ENCODE measurements around the gene MMP1. TPM values are rescaled to one million over a fixed set of nuclear protein-coding genes. Genes with fewer than 3 reads are reported as not detected.
A peak's percentile ranks its signal among the peaks of the same experiment; 100 is the strongest.

The MMP1 gene
- total and polyA plus RNA-seq, 4 donors = 0.06 to 0.09 TPM; not detected in 2

DNA sequence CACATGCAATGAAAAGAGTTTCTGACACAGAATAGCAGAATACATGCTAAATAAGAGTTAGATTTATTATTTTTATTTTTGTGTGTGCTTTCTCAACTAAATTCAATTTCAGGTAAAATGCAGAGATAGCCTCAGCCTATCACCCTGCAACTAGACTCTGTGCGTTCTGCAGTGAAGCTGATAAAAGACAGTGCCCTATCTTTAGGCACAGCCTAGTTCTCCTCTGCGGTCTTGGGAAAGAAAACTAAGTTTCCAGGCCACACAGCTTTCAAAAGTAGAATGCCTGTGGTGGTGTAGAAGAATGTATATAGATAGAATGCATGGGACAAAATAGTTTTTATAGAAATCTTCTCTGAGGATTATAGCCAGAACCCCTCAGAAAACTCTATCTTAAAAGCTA, 12.0 kb upstream of the MMP1 start (continued):
- no peak for TF ChIP-seq FOXA1 (IDR thresholded peaks at IDR 0.05)

DNA sequence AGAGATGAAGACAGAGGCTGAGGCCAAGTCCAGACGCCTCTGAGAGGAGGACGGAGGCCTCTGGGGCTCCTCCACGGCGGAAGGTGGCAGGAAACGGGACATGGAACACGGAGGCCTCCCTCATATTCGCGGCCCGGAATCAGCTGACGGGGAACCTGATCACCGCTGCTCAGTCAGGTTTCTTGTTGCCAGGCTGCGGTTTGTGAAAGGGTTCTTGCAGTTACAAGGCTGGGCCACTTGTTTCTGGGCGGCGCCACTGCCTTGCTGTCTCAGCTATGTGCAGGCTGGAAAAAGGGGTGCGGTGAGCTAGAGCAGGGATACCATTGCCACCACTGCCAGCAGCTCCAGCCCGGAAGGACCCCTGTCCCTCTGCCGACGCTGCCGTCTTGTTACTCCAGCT, 10.0 kb upstream of the MMP1 start:
- Histone ChIP-seq H3K36me3 (ENCODE audit: control insufficient read depth in 4 of 4, insufficient read depth in 3 of 4, low read depth in 1 of 4, low read length in 3 of 4) (no peaks in the 10 kb centered on the region), H3K27ac (ENCODE audit: low read depth in 1 of 2, low read length in 2 of 2) (no peak overlapping the region), H3K27me3 (ENCODE audit: control insufficient read depth in 4 of 4, insufficient read depth in 4 of 4, low read length in 3 of 4) (no peaks in the 10 kb centered on the region), H3K4me1 (ENCODE audit: control insufficient read depth in 4 of 4, insufficient read depth in 4 of 4, low read length in 3 of 4) (no peaks in the 10 kb centered on the region), H3K4me3 (ENCODE audit: low read depth in 1 of 3, low read length in 3 of 3) (no peak overlapping the region), H3K9ac (ENCODE audit: low read depth in 1 of 2, low read length in 2 of 2) (no peak overlapping the region), H3K9me3 (ENCODE audit: control insufficient read depth in 4 of 4, low read length in 3 of 4) (no peaks in the 10 kb centered on the region)
- WGBS = 42% methylated on average over 19 of the region's 19 CpGs
- TF ChIP-seq HNF4A (conservative IDR thresholded peaks at IDR 0.05) = no peak
- TF ChIP-seq, protein P1, sequence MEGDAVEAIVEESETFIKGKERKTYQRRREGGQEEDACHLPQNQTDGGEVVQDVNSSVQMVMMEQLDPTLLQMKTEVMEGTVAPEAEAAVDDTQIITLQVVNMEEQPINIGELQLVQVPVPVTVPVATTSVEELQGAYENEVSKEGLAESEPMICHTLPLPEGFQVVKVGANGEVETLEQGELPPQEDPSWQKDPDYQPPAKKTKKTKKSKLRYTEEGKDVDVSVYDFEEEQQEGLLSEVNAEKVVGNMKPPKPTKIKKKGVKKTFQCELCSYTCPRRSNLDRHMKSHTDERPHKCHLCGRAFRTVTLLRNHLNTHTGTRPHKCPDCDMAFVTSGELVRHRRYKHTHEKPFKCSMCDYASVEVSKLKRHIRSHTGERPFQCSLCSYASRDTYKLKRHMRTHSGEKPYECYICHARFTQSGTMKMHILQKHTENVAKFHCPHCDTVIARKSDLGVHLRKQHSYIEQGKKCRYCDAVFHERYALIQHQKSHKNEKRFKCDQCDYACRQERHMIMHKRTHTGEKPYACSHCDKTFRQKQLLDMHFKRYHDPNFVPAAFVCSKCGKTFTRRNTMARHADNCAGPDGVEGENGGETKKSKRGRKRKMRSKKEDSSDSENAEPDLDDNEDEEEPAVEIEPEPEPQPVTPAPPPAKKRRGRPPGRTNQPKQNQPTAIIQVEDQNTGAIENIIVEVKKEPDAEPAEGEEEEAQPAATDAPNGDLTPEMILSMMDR (IDR thresholded peaks at IDR 0.05; ENCODE audit: low read depth, low read length, missing input control) = peak; percentile 6
- TF ChIP-seq, protein P2, sequence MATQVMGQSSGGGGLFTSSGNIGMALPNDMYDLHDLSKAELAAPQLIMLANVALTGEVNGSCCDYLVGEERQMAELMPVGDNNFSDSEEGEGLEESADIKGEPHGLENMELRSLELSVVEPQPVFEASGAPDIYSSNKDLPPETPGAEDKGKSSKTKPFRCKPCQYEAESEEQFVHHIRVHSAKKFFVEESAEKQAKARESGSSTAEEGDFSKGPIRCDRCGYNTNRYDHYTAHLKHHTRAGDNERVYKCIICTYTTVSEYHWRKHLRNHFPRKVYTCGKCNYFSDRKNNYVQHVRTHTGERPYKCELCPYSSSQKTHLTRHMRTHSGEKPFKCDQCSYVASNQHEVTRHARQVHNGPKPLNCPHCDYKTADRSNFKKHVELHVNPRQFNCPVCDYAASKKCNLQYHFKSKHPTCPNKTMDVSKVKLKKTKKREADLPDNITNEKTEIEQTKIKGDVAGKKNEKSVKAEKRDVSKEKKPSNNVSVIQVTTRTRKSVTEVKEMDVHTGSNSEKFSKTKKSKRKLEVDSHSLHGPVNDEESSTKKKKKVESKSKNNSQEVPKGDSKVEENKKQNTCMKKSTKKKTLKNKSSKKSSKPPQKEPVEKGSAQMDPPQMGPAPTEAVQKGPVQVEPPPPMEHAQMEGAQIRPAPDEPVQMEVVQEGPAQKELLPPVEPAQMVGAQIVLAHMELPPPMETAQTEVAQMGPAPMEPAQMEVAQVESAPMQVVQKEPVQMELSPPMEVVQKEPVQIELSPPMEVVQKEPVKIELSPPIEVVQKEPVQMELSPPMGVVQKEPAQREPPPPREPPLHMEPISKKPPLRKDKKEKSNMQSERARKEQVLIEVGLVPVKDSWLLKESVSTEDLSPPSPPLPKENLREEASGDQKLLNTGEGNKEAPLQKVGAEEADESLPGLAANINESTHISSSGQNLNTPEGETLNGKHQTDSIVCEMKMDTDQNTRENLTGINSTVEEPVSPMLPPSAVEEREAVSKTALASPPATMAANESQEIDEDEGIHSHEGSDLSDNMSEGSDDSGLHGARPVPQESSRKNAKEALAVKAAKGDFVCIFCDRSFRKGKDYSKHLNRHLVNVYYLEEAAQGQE (IDR thresholded peaks at IDR 0.05) = no peak
- DNase-seq (ENCODE audit: low spot score) = peak; percentile 39

DNA sequence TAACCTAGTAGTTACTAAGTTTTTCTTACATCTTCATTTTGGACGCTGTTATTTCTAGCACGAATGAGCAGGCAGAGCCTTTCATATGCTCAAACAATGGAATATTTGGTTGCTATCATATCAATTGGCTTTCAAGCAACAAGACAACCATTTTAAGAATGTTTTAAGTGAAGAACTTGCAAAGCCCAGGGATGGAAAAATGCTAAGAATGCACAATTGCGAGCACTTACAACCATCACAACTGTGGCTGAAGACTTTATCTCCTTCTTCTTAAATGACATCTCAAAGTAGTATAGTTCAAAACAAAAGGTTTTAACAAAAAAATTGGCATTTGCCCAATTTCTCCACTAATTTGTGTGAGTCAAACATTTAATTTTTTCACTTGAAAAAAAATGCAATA, 8.3 kb upstream of the MMP1 start:
- Histone ChIP-seq H3K9me3 (ENCODE audit: control insufficient read depth in 4 of 4, low read length in 3 of 4) (no peaks in the 10 kb centered on the region), H3K36me3 (ENCODE audit: control insufficient read depth in 4 of 4, insufficient read depth in 3 of 4, low read depth in 1 of 4, low read length in 3 of 4) (no peaks in the 10 kb centered on the region), H3K4me1 (ENCODE audit: control insufficient read depth in 4 of 4, insufficient read depth in 4 of 4, low read length in 3 of 4) (no peaks in the 10 kb centered on the region), H3K27ac (ENCODE audit: low read depth in 1 of 2, low read length in 2 of 2) (no peak overlapping the region), H3K27me3 (ENCODE audit: control insufficient read depth in 4 of 4, insufficient read depth in 4 of 4, low read length in 3 of 4) (peaks cover 0 to under 1% (median 0%) of the 10 kb centered on the region in 4 donors), H3K4me3 (ENCODE audit: low read depth in 1 of 3, low read length in 3 of 3) (no peak overlapping the region), H3K9ac (ENCODE audit: low read depth in 1 of 2, low read length in 2 of 2) (no peak overlapping the region)
- no peak for DNase-seq (ENCODE audit: low spot score)
- WGBS = 63% methylated on average over 3 of the region's 3 CpGs
- TF ChIP-seq NR2F2 (IDR thresholded peaks at IDR 0.05) = no peak
- TF ChIP-seq, protein P3, sequence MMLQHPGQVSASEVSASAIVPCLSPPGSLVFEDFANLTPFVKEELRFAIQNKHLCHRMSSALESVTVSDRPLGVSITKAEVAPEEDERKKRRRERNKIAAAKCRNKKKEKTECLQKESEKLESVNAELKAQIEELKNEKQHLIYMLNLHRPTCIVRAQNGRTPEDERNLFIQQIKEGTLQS (IDR thresholded peaks at IDR 0.05) = no peak
- TF ChIP-seq, protein P1 (IDR thresholded peaks at IDR 0.05; ENCODE audit: low read depth, low read length, missing input control) = no peak
- TF ChIP-seq RAD21 (IDR thresholded peaks at IDR 0.05) = no peak
- TF ChIP-seq YY1 (IDR thresholded peaks at IDR 0.05) = no peak
- no peak for TF ChIP-seq JUND (IDR thresholded peaks at IDR 0.05)
- no peak for TF ChIP-seq HNF4G (IDR thresholded peaks at IDR 0.05)
- TF ChIP-seq, protein P4, sequence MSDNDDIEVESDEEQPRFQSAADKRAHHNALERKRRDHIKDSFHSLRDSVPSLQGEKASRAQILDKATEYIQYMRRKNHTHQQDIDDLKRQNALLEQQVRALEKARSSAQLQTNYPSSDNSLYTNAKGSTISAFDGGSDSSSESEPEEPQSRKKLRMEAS (IDR thresholded peaks at IDR 0.05) = no peak
- TF ChIP-seq, protein P2 (IDR thresholded peaks at IDR 0.05) = no peak
- TF ChIP-seq HNF4A (conservative IDR thresholded peaks at IDR 0.05) = no peak
- TF ChIP-seq RXRA (IDR thresholded peaks at IDR 0.05) = no peak
- no peak for TF ChIP-seq FOXA1 (IDR thresholded peaks at IDR 0.05)
